Subcutaneous abdominal adipose tissue (tissue), 5 donors: ENCODE data around the gene CRTC3.
"Not testable (repeated sequence)": the region's sequence is repeated elsewhere in the genome, so short reads cannot be mapped to it uniquely, and the experiment has no call there.

ENCODE experiments used
- H3K27ac ChIP-seq: one replicate; pipeline ENCODE4 v1.7.0; 2013; ENCODE audit warnings: low read depth, mild to moderate bottlenecking, inconsistent platforms, low read length, moderate library complexity
- H3K27me3 ChIP-seq, 5 donors: one replicate each; pipeline ENCODE4 v1.7.0; 2013; ENCODE audit warnings: low read length in 5 of 5, inconsistent platforms in 1 of 5; ENCODE audit not compliant: control insufficient read depth in 5 of 5, insufficient read depth in 4 of 5
- H3K36me3 ChIP-seq, 5 donors: one replicate each; pipeline ENCODE4 v1.7.0; 2013; ENCODE audit warnings: low read length in 5 of 5; ENCODE audit not compliant: control insufficient read depth in 5 of 5, insufficient read depth in 5 of 5
- H3K4me1 ChIP-seq, 5 donors: one replicate each; pipeline ENCODE4 v1.7.0; 2013; ENCODE audit warnings: low read length in 5 of 5, mild to moderate bottlenecking in 3 of 5, moderate library complexity in 1 of 5; ENCODE audit not compliant: control insufficient read depth in 5 of 5, insufficient read depth in 5 of 5
- H3K4me3 ChIP-seq, 5 donors: one replicate each; pipeline ENCODE4 v1.7.0; 2013; ENCODE audit warnings: low read length in 5 of 5, low read depth in 1 of 5
- H3K9ac ChIP-seq, 5 donors: one replicate each; pipeline ENCODE4 v1.7.0; 2013; ENCODE audit warnings: low read length in 5 of 5, mild to moderate bottlenecking in 4 of 5, moderate library complexity in 3 of 5
- H3K9me3 ChIP-seq, 5 donors: one replicate each; pipeline ENCODE4 v1.7.0; 2013; ENCODE audit warnings: low read length in 5 of 5; ENCODE audit not compliant: control insufficient read depth in 5 of 5
- donor health status: healthy.
- donor health status: healthy.
- donor health status: healthy.
- donor health status: healthy.
- donor health status: healthy.

Gene CRTC3

GRCh38 chr15:90666135-90666909 is 136.6 kb downstream of the CRTC3 start:
- no peaks in the 10 kb centered on the region for H3K9me3 ChIP-seq
- H3K27me3 ChIP-seq, result no peaks in the 10 kb centered on the region
- H3K36me3 ChIP-seq, result no peaks in the 10 kb centered on the region
- H3K4me1 ChIP-seq, result peaks cover 0 to 12% (median 10%) of the 10 kb centered on the region in 5 donors
- H3K4me3 ChIP-seq, result peak overlapping the region; percentile 53 to 84 (median 81)
- H3K9ac ChIP-seq, result peak overlapping the region in 4 of 5 donors; percentile 78 to 86 (median 82)
- H3K27ac ChIP-seq, result no peak overlapping the region

DNA sequence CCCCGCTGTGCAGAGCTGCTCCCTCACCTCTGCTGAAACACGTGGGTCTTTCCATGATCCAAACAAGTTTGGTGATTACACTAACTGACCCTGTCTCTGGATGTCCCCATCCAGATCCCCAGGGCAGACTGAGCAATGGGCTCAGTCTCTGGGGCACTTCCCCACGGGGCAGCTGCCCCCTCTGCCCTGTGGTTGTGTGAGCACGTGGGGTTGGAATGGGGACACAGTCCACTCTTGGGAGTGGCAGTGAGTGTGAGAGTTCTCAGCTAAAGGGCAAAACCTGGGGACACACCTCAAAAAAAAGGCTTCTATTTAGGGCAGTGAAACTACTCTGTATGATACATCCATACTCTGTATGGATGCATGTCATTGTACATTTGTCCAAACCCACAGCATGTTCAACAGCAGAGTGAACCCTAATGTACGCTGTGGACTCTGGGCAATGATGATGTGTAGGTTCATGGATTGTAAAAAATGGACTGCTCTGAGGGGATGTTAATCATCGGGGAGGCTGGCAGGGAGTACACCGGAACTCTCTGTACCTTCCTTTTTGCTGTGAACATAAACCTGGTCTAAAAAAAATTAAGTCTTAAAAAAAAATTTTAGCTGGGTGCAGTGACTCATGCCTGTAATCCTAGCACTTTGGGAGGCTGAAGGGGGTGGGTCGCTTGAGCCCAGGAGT is 137.5 kb downstream of the CRTC3 start:
- no peaks in the 10 kb centered on the region for H3K9me3 ChIP-seq

DNA sequence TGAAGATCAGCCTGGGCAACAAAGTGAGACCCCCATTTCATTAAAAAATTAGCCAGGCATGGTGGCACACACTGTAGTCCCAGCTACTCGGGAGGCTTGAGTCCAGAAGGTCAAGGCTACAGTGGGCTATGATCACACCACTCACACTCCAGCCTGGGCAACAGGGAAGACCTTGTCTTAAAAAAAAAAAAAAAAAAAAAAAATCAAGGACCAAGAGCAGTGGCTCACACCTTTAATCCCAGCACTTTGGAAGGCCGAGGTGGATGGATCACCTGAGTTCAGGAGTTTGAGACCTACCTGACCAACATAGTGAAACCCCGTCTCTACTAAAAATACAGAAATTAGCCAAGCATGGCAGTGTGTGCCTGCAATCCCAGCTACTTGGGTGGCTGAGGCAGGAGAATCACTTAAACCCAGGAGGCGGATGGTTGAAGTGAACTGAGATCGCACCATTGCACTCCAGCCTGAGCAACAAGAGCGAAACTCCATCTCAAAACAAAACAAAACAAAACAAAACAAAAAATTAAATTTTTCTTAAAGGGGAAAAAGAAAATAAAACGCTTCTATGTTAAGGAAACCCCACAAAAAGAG is 138.1 kb downstream of the CRTC3 start:
- not testable (repeated sequence) for H3K27me3 ChIP-seq, H3K27ac ChIP-seq, H3K9ac ChIP-seq, H3K36me3 ChIP-seq, H3K9me3 ChIP-seq, H3K4me3 ChIP-seq
- H3K4me1 ChIP-seq, result peaks cover 0 to 11% (median 6%) of the 10 kb centered on the region in 5 donors

More for the DNA sequence above, 137.5 kb downstream of the CRTC3 start:
- no peak overlapping the region for H3K27ac ChIP-seq
- no peak overlapping the region for H3K4me3 ChIP-seq
- no peaks in the 10 kb centered on the region for H3K36me3 ChIP-seq
- no peaks in the 10 kb centered on the region for H3K27me3 ChIP-seq
- no peak overlapping the region for H3K9ac ChIP-seq
- H3K4me1 ChIP-seq, result peaks cover 0 to 11% (median 6%) of the 10 kb centered on the region in 5 donors

GRCh38 chr15:90670631-90671030 is 140.9 kb downstream of the CRTC3 start:
- H3K9me3 ChIP-seq, H3K27me3 ChIP-seq, H3K4me1 ChIP-seq, H3K27ac ChIP-seq, H3K9ac ChIP-seq, H3K36me3 ChIP-seq, H3K4me3 ChIP-seq: not testable (repeated sequence)

DNA sequence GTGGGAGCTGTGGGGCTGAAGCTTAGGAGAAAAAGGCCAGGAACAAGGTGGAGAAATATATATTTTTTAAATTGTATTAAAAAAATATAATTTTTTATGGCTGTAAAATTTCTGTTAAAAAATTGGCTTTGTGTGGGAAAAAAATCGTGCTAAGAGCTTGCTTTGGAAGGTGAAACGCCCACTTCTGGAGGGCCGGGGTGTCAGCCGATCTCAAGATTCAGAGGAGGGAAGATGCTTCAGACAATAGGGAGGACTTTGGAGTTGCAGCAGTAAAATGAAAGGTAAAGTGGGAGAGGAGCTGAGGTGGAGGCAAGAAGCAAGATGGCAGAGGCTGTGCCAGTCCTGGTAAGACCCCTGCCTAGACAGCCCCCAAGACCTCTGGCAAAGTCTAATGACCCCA is 141.5 kb downstream of the CRTC3 start:
- Histone ChIP-seq H3K9ac (no peak overlapping the region), H3K36me3 (no peaks in the 10 kb centered on the region)

DNA sequence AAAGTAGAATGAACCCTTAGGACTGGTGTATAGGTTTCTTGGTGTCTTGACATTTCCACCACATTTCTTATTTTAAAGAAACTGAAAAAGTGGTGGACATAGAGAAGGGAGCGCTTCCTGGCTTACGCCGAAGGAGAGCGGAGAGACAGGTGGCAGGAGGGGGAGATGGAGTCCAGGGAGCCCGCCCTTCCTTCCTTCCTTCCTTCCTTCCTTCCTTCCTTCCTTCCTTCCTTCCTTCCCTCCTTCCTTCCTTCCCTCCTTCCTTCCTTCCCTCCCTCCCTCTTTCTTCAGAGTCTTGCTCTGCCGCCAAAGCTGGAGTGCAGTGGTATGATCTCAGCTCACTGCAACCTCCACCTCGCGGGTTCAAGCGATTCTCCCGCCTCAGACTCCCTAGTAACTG is 143.6 kb downstream of the CRTC3 start:
- H3K9ac ChIP-seq, H3K27me3 ChIP-seq, H3K4me3 ChIP-seq, H3K27ac ChIP-seq, H3K4me1 ChIP-seq, H3K9me3 ChIP-seq, H3K36me3 ChIP-seq: not testable (repeated sequence)

More for the DNA sequence above, 141.5 kb downstream of the CRTC3 start:
- H3K27me3 ChIP-seq, result no peaks in the 10 kb centered on the region
- H3K4me3 ChIP-seq, result no peak overlapping the region
- H3K9me3 ChIP-seq, result no peaks in the 10 kb centered on the region
- peaks cover 0 to under 1% (median 0%) of the 10 kb centered on the region in 5 donors for H3K4me1 ChIP-seq
- no peak overlapping the region for H3K27ac ChIP-seq

- Histone ChIP-seq H3K9ac (no peak overlapping the region), H3K9me3 (no peaks in the 10 kb centered on the region), H3K4me1 (peaks cover 0 to 3% (median 0%) of the 10 kb centered on the region in 5 donors), H3K27ac (no peak overlapping the region), H3K36me3 (no peaks in the 10 kb centered on the region), H3K4me3 (no peak overlapping the region), H3K27me3 (no peaks in the 10 kb centered on the region)
Measured at GRCh38 chr15:90674476-90674875, 144.8 kb downstream of the CRTC3 start.

DNA sequence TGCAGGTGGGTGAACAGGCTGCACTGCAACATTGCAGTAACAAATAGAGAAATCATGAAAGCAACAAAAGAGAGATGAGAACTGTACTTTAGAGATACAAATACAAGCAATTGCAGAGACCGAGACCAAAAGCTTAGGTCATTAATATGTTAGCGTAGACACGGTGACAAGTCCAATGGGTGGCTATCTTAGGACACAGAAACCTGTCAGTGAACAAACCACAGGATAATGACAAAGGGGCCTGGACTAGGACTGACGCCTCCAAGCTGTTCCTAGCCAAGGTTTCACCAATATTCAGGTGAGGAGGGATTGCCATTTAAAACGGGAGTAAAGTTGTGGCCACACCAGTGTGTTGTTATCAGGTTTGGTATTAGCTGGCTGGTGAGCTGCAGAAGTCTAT is 145.7 kb downstream of the CRTC3 start:
- H3K27me3 ChIP-seq, result no peaks in the 10 kb centered on the region
- no peaks in the 10 kb centered on the region for H3K36me3 ChIP-seq
- no peak overlapping the region for H3K4me3 ChIP-seq
- peaks cover 0 to 9% (median 3%) of the 10 kb centered on the region in 5 donors for H3K4me1 ChIP-seq
- H3K27ac ChIP-seq, result no peak overlapping the region
- no peak overlapping the region for H3K9ac ChIP-seq
- no peaks in the 10 kb centered on the region for H3K9me3 ChIP-seq

DNA sequence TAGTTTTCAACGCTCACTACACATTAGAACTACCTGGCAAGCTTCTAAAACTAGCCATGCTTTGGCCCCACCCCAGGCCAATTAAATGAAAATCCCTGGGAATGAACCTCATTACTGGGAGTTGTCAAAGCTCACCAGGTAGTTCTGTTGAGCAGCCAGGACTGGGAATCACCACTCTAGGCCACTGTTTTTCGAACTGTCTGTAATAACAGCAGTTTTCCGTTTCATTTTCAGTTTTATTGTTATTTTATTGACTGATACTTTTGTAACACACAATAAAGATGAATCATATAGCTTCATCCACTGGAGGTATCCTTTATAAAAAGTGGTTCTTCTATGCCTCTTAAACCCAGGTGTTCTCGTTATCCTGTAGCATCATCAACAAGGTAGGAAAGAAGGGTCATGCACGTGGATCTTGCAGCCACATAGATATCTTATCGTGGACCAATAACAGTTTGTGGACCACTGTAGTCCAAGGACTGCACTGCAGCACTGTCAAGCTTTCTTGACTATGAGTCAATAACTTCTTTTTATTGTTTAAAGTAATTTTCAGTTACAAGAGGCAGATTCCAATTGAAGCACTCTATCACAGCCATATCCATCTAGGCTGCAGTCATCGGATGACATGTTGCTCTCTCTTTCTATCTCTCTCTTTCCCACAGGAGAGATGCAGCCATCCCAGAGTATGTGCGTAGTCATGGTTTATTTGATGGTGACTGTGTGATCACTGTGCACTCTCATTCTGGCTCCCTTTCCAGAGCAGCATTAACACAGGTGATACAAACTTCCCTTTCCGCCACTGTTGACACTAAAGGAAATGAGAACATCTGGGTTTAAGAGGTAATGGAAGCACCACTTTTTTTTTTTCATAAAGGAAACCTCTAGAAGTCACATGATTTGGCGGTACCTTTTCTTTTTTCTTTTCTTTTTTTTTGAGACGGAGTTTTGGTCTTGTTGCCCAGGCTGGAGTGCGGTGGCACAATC is 148.4 kb downstream of the CRTC3 start:
- H3K27me3 ChIP-seq, result no peaks in the 10 kb centered on the region
- no peak overlapping the region for H3K27ac ChIP-seq
- H3K4me1 ChIP-seq, result peaks cover 0 to 19% (median 4%) of the 10 kb centered on the region in 5 donors
- H3K9ac ChIP-seq, result no peak overlapping the region
- H3K4me3 ChIP-seq, result no peak overlapping the region
- no peaks in the 10 kb centered on the region for H3K36me3 ChIP-seq
- H3K9me3 ChIP-seq, result no peaks in the 10 kb centered on the region
